Vagina (tissue), 2 donors: ENCODE data around the gene SEC24A. TPM values are rescaled to one million over a fixed set of nuclear protein-coding genes. Genes with fewer than 3 reads are reported as not detected.
"Not testable (repeated sequence)": the region's sequence is repeated elsewhere in the genome, so short reads cannot be mapped to it uniquely, and the experiment has no call there.

Experiments
- DNase-seq, 2 donors: peaks; one replicate each; pipeline ENCODE4 v3.0.0-alpha.2; 2017; ENCODE audit errors: extremely low spot score in 2 of 2
- H3K27ac ChIP-seq: fragments of 200-600 bp; sonication (generic); one replicate; pipeline ENCODE4 v1.5.1; 2019
- H3K27me3 ChIP-seq: fragments of 200-600 bp; sonication (generic); one replicate; pipeline ENCODE4 v1.5.1; 2019
- H3K36me3 ChIP-seq, 2 donors: fragments of 200-600 bp; sonication (generic); one replicate each; pipeline ENCODE4 v1.5.1; 2017 to 2019
- H3K4me1 ChIP-seq: fragments of 200-600 bp; sonication (generic); one replicate; pipeline ENCODE4 v1.5.1; 2019
- H3K4me3 ChIP-seq, 2 donors: fragments of 200-600 bp; sonication (generic); 1 replicate in 1 of 2; 2 replicates in 1 of 2; pipeline ENCODE4 v1.5.1; 2016 to 2019
- H3K9me3 ChIP-seq: fragments of 200-600 bp; sonication (generic); one replicate; pipeline ENCODE4 v1.5.1; 2019
- POLR2A ChIP-seq, 2 donors: fragments of 450-650 bp; IDR thresholded peaks; one replicate each; pipeline ENCODE4 v1.6.1; 2017; ENCODE audit warnings: antibody characterized with exemption in 2 of 2, mild to moderate bottlenecking in 2 of 2, moderate library complexity in 2 of 2
- POLR2AphosphoS5 ChIP-seq, 2 donors: sonication (generic); formaldehyde crosslinking; IDR thresholded peaks; one replicate each; pipeline ENCODE4 v1.9.0; 2017; ENCODE audit warnings: antibody characterized with exemption in 2 of 2, mild to moderate bottlenecking in 2 of 2, low read depth in 1 of 2; ENCODE audit not compliant: insufficient read depth in 1 of 2
- intact Hi-C: fragments of 100-400 bp; cut with DNase I; formaldehyde crosslinking; loops from one replicate; pipeline ENCODE4 v1.15.1; 2023
- total RNA-seq: library from RNA; depleted of rRNA; stranded (reverse); fragments of >200 nt; gene quantifications from one replicate; pipeline ENCODE4 v1.2.3, GENCODE V29; 2016
- TF ChIP-seq, protein P1 (sequence below), 3 experiments: fragments of 450-650 bp in 2 of 3; fragments of 200-600 bp in 1 of 3; sonication (generic) in 1 of 3; IDR thresholded peaks; one replicate each; pipeline ENCODE4 v1.5.1; 2017 to 2019; ENCODE audit warnings: antibody characterized with exemption in 3 of 3, mild to moderate bottlenecking in 2 of 3, moderate library complexity in 2 of 3

The SEC24A gene
- total RNA-seq, 1 donor from 2014 or later = 11.3 TPM

DNA sequence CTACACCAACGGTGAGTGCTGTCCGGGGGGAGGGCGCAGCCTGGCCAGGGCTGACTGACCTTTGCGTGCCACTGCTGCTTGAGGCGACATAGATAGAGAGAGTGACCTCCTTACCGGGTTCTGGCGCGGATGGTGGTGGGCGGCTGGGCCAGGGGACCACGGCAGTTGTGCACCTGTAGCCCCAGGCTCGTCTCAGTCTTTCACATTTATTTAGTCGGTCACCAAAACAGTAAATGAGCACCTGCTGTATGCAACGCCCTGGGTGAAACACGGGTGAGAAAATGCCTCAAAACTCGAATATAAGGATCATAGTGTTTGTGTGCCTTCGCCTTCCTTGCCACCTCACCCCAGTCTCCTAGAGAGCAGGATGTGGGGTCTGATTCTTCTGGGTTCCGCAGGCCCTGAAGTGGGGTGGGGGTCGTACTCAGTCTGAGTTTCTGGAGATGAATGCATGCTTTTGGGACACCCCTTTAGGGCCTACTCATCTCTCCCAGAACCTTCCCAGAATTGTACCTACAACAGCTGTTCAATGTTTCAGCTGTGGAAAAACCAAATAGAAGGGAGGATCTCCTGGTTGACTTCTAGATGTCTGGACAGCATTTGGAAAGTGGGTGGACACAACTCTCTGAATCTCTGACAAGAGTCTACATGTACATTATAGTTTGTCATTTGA is 714 bp downstream of the SEC24A start:
- no peaks in the 10 kb centered on the region for H3K9me3 ChIP-seq
- H3K36me3 ChIP-seq = no peaks in the 10 kb centered on the region
- no peak for TF ChIP-seq POLR2A (IDR thresholded peaks at IDR 0.05)
- TF ChIP-seq, protein P1, sequence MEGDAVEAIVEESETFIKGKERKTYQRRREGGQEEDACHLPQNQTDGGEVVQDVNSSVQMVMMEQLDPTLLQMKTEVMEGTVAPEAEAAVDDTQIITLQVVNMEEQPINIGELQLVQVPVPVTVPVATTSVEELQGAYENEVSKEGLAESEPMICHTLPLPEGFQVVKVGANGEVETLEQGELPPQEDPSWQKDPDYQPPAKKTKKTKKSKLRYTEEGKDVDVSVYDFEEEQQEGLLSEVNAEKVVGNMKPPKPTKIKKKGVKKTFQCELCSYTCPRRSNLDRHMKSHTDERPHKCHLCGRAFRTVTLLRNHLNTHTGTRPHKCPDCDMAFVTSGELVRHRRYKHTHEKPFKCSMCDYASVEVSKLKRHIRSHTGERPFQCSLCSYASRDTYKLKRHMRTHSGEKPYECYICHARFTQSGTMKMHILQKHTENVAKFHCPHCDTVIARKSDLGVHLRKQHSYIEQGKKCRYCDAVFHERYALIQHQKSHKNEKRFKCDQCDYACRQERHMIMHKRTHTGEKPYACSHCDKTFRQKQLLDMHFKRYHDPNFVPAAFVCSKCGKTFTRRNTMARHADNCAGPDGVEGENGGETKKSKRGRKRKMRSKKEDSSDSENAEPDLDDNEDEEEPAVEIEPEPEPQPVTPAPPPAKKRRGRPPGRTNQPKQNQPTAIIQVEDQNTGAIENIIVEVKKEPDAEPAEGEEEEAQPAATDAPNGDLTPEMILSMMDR (IDR thresholded peaks at IDR 0.05) = no peak
- TF ChIP-seq POLR2AphosphoS5 (IDR thresholded peaks at IDR 0.05; ENCODE audit: insufficient read depth in 1 of 2, low read depth in 1 of 2) = no peak
- no peak for DNase-seq
- peaks cover 55% of the 10 kb centered on the region for H3K4me1 ChIP-seq
- peak overlapping the region; percentile 70 to 97 for H3K4me3 ChIP-seq
- intact Hi-C loops = no loop called here
- H3K27ac ChIP-seq = peak overlapping the region; percentile 93
- no peaks in the 10 kb centered on the region for H3K27me3 ChIP-seq

DNA sequence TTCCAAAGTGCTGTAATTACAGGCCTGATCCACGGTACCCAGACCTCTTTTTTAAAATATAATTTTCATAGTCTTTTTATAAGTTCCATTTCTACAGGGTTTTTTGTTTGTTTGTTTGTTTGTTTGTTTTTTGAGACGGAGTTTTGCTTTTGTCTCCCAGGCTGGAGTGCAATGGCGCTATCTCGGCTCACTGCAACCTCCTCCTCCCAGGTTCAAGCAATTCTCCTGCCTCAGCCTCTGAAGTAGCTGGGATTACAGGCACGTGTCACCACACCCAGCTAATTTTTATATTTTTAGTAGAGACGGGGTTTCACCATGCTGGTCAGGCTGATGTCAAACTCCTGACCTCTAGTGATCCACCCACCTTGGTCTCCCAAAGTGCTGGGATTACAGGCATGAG is 2.1 kb downstream of the SEC24A start:
- H3K4me1 ChIP-seq = peaks cover 55% of the 10 kb centered on the region
- intact Hi-C loops, H3K27me3 ChIP-seq, H3K4me3 ChIP-seq, H3K36me3 ChIP-seq, DNase-seq, H3K9me3 ChIP-seq, H3K27ac ChIP-seq: not testable (repeated sequence)

DNA sequence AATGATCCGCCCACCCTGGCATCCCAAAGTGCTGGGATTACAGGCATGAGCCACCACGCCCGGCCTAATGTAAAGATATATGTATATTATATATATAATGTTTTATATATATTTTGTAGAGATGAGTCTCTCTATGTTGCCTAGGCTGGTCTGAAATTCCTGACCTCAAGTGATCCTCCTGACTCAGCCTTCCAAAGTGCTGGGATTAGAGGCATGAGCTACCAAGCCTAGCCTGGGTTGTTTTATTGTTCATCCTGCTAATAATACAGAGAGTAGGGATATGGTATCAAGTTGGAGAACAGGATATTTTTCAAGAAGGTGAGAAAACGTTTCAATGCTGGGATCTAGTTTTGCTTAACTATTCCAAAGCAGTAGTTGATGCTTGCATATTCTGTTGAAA is 2.9 kb downstream of the SEC24A start:
- Histone ChIP-seq H3K4me1 (peaks cover 49% of the 10 kb centered on the region), H3K27me3 (no peaks in the 10 kb centered on the region), H3K27ac (no peak overlapping the region), H3K4me3 (no peak overlapping the region), H3K36me3 (no peaks in the 10 kb centered on the region), H3K9me3 (no peaks in the 10 kb centered on the region)
- TF ChIP-seq, protein P1 (IDR thresholded peaks at IDR 0.05) = no peak
- TF ChIP-seq POLR2A (IDR thresholded peaks at IDR 0.05) (no peak), POLR2AphosphoS5 (IDR thresholded peaks at IDR 0.05; ENCODE audit: insufficient read depth in 1 of 2, low read depth in 1 of 2) (no peak)
- intact Hi-C loops = no loop called here
- no peak for DNase-seq

DNA sequence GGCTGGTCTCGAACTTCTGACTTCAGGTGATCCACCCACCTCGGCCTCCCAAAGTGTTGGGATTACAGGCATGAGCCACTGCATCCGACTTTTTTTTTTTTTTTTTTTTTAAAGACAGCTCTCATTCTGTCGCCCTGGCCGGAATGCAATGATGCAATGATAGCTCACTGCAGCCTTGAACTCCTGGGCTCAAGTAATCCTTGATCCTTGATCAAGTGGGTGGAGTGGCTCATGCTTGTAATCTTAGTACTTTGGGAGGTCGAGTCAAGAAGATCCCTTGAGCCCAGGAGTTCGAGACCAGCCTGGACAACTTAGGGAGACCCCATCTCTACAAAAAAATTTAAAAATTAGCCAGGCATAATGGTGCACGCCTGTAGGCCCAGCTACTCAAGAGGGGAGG is 8.1 kb downstream of the SEC24A start:
- TF ChIP-seq, protein P1 (IDR thresholded peaks at IDR 0.05) = no peak
- TF ChIP-seq POLR2AphosphoS5 (IDR thresholded peaks at IDR 0.05; ENCODE audit: insufficient read depth in 1 of 2, low read depth in 1 of 2) = no peak
- no peak for TF ChIP-seq POLR2A (IDR thresholded peaks at IDR 0.05)
- Histone ChIP-seq H3K27ac (no peak overlapping the region), H3K9me3 (no peaks in the 10 kb centered on the region), H3K4me1 (peaks cover 19% of the 10 kb centered on the region), H3K4me3 (no peak overlapping the region), H3K27me3 (no peaks in the 10 kb centered on the region), H3K36me3 (no peaks in the 10 kb centered on the region)
- no peak for DNase-seq
- intact Hi-C loops = no loop called here

DNA sequence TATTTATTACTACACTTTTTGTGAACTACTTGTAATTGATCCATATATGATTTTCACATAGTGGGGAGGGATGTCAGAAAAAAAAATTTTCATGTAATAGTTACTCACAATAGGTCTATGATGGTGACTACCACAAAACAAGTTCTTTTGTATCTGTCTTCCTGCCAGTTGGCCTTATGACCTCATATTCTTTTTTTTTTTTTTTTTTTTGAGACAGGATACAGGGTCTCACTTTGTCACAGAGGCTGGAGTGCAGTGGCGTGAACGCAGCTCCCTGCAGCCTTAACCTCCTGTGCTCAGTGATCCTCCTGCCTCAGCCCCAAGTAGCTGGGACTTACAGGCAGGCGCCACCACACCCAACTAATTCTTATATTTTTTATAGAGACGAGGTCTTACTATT is 10.9 kb downstream of the SEC24A start:
- H3K27ac ChIP-seq = no peak overlapping the region
- H3K9me3 ChIP-seq = no peaks in the 10 kb centered on the region
- no peak overlapping the region for H3K4me3 ChIP-seq
- no peaks in the 10 kb centered on the region for H3K27me3 ChIP-seq
- peaks cover 0 to 14% of the 10 kb centered on the region in 2 donors for H3K36me3 ChIP-seq
- intact Hi-C loops = no loop called here
- TF ChIP-seq, protein P1 (IDR thresholded peaks at IDR 0.05) = no peak
- TF ChIP-seq POLR2A (IDR thresholded peaks at IDR 0.05) (no peak), POLR2AphosphoS5 (IDR thresholded peaks at IDR 0.05; ENCODE audit: insufficient read depth in 1 of 2, low read depth in 1 of 2) (no peak)
- H3K4me1 ChIP-seq = peaks cover 14% of the 10 kb centered on the region
- DNase-seq = no peak
